GM23338 (cell line): ENCODE measurements around the gene GPR37L1.

ENCODE experiments used
- CREB1 ChIP-seq: fragments of 250-450 bp; sonication (Bioruptor Pico); IDR thresholded peaks from 2 replicates; pipeline ENCODE4 v1.5.0; 2020; ENCODE audit warnings: low read depth, mild to moderate bottlenecking, moderate library complexity
- CTCF ChIP-seq, 2 experiments: fragments of 200-600 bp in 1 of 2; sonication (generic) in 1 of 2; conservative IDR thresholded peaks; 2 replicates each; pipeline versions ENCODE4 v1.5.1 to v1.6.1; 2016 to 2017; ENCODE audit warnings: antibody characterized with exemption in 2 of 2, low read depth in 2 of 2, mild to moderate bottlenecking in 2 of 2, moderate library complexity in 1 of 2
- ETS1 ChIP-seq: IDR thresholded peaks from 2 replicates; pipeline ENCODE4 v1.6.1; 2016; ENCODE audit warnings: antibody characterized with exemption
- EZH2 ChIP-seq: fragments of 200-600 bp; sonication (generic); IDR thresholded peaks from one replicate; pipeline ENCODE4 v1.8.0; 2017; ENCODE audit warnings: antibody characterized with exemption, mild to moderate bottlenecking, low read depth; ENCODE audit not compliant: unreplicated experiment
- EZH2phosphoT487 ChIP-seq: fragments of 200-600 bp; sonication (generic); IDR thresholded peaks from one replicate; pipeline ENCODE4 v1.8.1; 2018; ENCODE audit warnings: antibody characterized with exemption; ENCODE audit not compliant: unreplicated experiment
- JUNB ChIP-seq: IDR thresholded peaks from one replicate; pipeline ENCODE4 v1.6.1; 2016; ENCODE audit warnings: antibody characterized with exemption; ENCODE audit not compliant: unreplicated experiment
- NANOG ChIP-seq: IDR thresholded peaks from 2 replicates; pipeline ENCODE4 v1.6.1; 2016; ENCODE audit warnings: antibody characterized with exemption, borderline replicate concordance
- POLR2AphosphoS5 ChIP-seq: IDR thresholded peaks from 2 replicates; pipeline ENCODE4 v1.6.1; 2016; ENCODE audit warnings: antibody characterized with exemption, low read depth
- REST ChIP-seq: IDR thresholded peaks from one replicate; pipeline ENCODE4 v1.6.1; 2018; ENCODE audit warnings: antibody characterized with exemption; ENCODE audit not compliant: unreplicated experiment
- STAT1 ChIP-seq: IDR thresholded peaks from one replicate; pipeline ENCODE4 v1.6.1; 2016; ENCODE audit warnings: antibody characterized with exemption; ENCODE audit not compliant: unreplicated experiment
- ZNF114 ChIP-seq: fragments of 250-450 bp; sonication (Bioruptor Pico); IDR thresholded peaks from 2 replicates; pipeline ENCODE4 v1.5.0; 2020; ENCODE audit warnings: mild to moderate bottlenecking, moderate library complexity
- ZNF331 ChIP-seq: fragments of 250-450 bp; sonication (Bioruptor Pico); IDR thresholded peaks from 2 replicates; pipeline ENCODE4 v1.5.0; 2020; ENCODE audit warnings: low read depth, mild to moderate bottlenecking, moderate library complexity
- ZNF462 ChIP-seq: fragments of 250-450 bp; sonication (Bioruptor Pico); IDR thresholded peaks from 2 replicates; pipeline ENCODE4 v1.5.0; 2020; ENCODE audit warnings: mild to moderate bottlenecking, moderate library complexity

GRCh38 chr1:202179828-202180750 lies 57.4 kb downstream of the GPR37L1 start:
- TF ChIP-seq EZH2phosphoT487 (no peak), EZH2 (no peak), CTCF (conservative IDR thresholded peaks at IDR 0.05; ENCODE audit: low read depth in 2 of 2) (no peak), POLR2AphosphoS5 (no peak), REST (no peak), STAT1 (no peak), ZNF462 (no peak), ZNF331 (CRISPR knock-in tag) (no peak), NANOG (no peak), ETS1 (no peak), JUNB (no peak), CREB1 (CRISPR knock-in tag) (no peak), ZNF114 (CRISPR knock-in tag) (no peak)
